ENCODE results near the gene PSMD11.

DNA sequence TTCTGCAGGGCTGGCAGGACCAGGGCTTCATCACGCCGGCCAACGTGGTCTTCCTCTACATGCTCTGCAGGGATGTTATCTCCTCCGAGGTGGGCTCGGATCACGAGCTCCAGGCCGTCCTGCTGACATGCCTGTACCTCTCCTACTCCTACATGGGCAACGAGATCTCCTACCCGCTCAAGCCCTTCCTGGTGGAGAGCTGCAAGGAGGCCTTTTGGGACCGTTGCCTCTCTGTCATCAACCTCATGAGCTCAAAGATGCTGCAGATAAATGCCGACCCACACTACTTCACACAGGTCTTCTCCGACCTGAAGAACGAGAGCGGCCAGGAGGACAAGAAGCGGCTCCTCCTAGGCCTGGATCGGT, 43.9 kb downstream of the PSMD11 start:
- TF ChIP-seq, protein P1, sequence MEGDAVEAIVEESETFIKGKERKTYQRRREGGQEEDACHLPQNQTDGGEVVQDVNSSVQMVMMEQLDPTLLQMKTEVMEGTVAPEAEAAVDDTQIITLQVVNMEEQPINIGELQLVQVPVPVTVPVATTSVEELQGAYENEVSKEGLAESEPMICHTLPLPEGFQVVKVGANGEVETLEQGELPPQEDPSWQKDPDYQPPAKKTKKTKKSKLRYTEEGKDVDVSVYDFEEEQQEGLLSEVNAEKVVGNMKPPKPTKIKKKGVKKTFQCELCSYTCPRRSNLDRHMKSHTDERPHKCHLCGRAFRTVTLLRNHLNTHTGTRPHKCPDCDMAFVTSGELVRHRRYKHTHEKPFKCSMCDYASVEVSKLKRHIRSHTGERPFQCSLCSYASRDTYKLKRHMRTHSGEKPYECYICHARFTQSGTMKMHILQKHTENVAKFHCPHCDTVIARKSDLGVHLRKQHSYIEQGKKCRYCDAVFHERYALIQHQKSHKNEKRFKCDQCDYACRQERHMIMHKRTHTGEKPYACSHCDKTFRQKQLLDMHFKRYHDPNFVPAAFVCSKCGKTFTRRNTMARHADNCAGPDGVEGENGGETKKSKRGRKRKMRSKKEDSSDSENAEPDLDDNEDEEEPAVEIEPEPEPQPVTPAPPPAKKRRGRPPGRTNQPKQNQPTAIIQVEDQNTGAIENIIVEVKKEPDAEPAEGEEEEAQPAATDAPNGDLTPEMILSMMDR (IDR thresholded peaks at IDR 0.05; ENCODE audit: extremely low read depth in 1 of 2, insufficient read depth in 1 of 2, low read depth in 1 of 2, low read length in 2 of 2): no peak
- no peak for TF ChIP-seq POLR2AphosphoS5 (IDR thresholded peaks at IDR 0.05; ENCODE audit: insufficient read depth, low read depth, low read length)
